Heart right ventricle (tissue), 16 donors: ENCODE data around the gene SFXN5. TPM values are rescaled to one million over a fixed set of nuclear protein-coding genes. Genes with fewer than 3 reads are reported as not detected.

Experiments used
- ATAC-seq, 8 donors: fragments of 200-7000 bp; cut with Tn5 transposase; one replicate each; pipeline ENCODE4 v1.9.1; 2020; ENCODE audit warnings: mild to moderate bottlenecking in 8 of 8, moderate library complexity in 8 of 8, moderate number of reproducible peaks in 1 of 8
- DNase-seq, 2 donors: peaks; one replicate each; pipeline ENCODE4 v3.0.0-alpha.2; 2020
- H3K27ac ChIP-seq, 10 donors: fragments of 200-600 bp; sonication (generic) in 2 of 10; one replicate each; pipeline versions ENCODE4 v1.5.0 to v1.8.0; 2020 to 2022; ENCODE audit warnings: mild to moderate bottlenecking in 3 of 10
- H3K27me3 ChIP-seq, 7 donors: fragments of 200-600 bp; one replicate each; pipeline ENCODE4 v1.8.0; 2021 to 2022; ENCODE audit warnings: mild to moderate bottlenecking in 2 of 7
- H3K36me3 ChIP-seq, 9 donors: fragments of 200-600 bp; sonication (generic) in 1 of 9; one replicate each; pipeline versions ENCODE4 v1.5.0 to v1.8.0; 2020 to 2022; ENCODE audit warnings: mild to moderate bottlenecking in 2 of 9
- H3K4me1 ChIP-seq, 9 donors: fragments of 200-600 bp; sonication (generic) in 1 of 9; one replicate each; pipeline versions ENCODE4 v1.5.0 to v1.8.0; 2020 to 2022; ENCODE audit warnings: mild to moderate bottlenecking in 4 of 9
- H3K4me3 ChIP-seq, 10 donors: fragments of 200-600 bp; sonication (generic) in 2 of 10; one replicate each; pipeline versions ENCODE4 v1.5.0 to v1.8.0; 2020 to 2022; ENCODE audit warnings: mild to moderate bottlenecking in 7 of 10, moderate library complexity in 2 of 10
- H3K9me3 ChIP-seq, 11 donors: fragments of 200-600 bp in 10 of 11; sonication (generic) in 2 of 11; one replicate each; pipeline versions ENCODE4 v1.5.0 to v1.8.0; 2013 to 2022; ENCODE audit warnings: mild to moderate bottlenecking in 2 of 11, control low read depth in 1 of 11, moderate library complexity in 1 of 11
- CTCF ChIP-seq, 9 donors: fragments of 200-600 bp; sonication (generic) in 2 of 9; IDR thresholded peaks; one replicate each; pipeline versions ENCODE4 v1.5.0 to v1.8.0; 2021 to 2022; ENCODE audit warnings: antibody characterized with exemption in 9 of 9, mild to moderate bottlenecking in 5 of 9, moderate library complexity in 1 of 9
- WGBS, 2 donors: extraction: QIAGEN DNeasy Blood & Tissue Kit; methylation state at CpG; one replicate each; pipeline ENCODE4 v1.1.7; 2013; ENCODE audit warnings: inconsistent platforms in 1 of 2; 5-methylcytosine and 5-hydroxymethylcytosine counted together
- intact Hi-C, 10 donors: fragments of 100-400 bp; cut with DNase I; formaldehyde crosslinking; loops; one replicate each; pipeline versions ENCODE4 v1.11.1 to v1.14.2; 2022
- polyA plus RNA-seq, 2 donors: library from polyadenylated mRNA; stranded (reverse); fragments of 200-250 nt; gene quantifications; one replicate each; pipeline ENCODE4 v1.2.3, GENCODE V29; 2013
- total RNA-seq, 10 donors: library from RNA; stranded (reverse); fragmentation: NEBNext Ultra II Directional in 3 of 10; extraction: Animal tissue kit (Norgen Biotek cat#: 25700) in 3 of 10; gene quantifications; one replicate each; pipeline versions ENCODE4 v1.2.1 to v1.2.4, GENCODE V29; 2021 to 2023
- donor health status: Arrhythmogenic right ventricular cardiomyopathy.
- donor health status: ischemic (EF 13 %, LVEDD 7.1; RV severe dilation, severe dysfunction).
- donor health status: healthy with polysubstance abuse.
- donor health status: DM: no; HTN: yes; CAD: no.
- donor health status: DM: no; HTN: no; CAD: no.
- donor health status: ischemic (EF 25% LVEDD 6.9; RV normal size, moderate dysfunction).
- donor health status: ischemic (EF 25% LVEDD 5.7; RV mildly dilated, moderate dysfunction).
- donor health status: healthy.
- donor health status: DM: yes; HTN: yes; CAD: no.
- donor health status: Ischemic cardiomyopathy.
- donor health status: ischemic (EF 35%, LVEDD 5.7; RV mildly dilated, moderate dysfunction).
- donor health status: nonischemic (EF 11% LVEDD 7.7; RV severe dilation, severe dysfunction).
- donor health status: DM: yes; HTN: yes; CAD: no.
- donor health status: PGD.
- donor health status: ischemic (EF 29% LVEDD 5.4; RV normal size, mild dysfunction).
- donor health status: nonischemic (EF 23%, LVEDD 6.1; RV moderate dilation, normal function).

SFXN5 gene
- total and polyA plus RNA-seq, 12 donors: 4.4 to 11.8 (median 9.7) TPM

- ATAC-seq (no peak), DNase-seq (no peak)
- peaks cover 0 to 36% (median 0%) of the 10 kb centered on the region in 9 donors for H3K36me3 ChIP-seq
- intact Hi-C loops: loop anchor here in 6 of 10 donors (5.0 to 10.0 kb wide), 5 partner anchors 38 to 182 kb away; partner anchors contain the start of gene RAB11FIP5 (in 1 of the 6)
- TF ChIP-seq CTCF (IDR thresholded peaks at IDR 0.05): no peak
- H3K27ac ChIP-seq: no peak overlapping the region
- H3K4me3 ChIP-seq: no peak overlapping the region
- 87 to 88% methylated on average over 13 of the region's 13 CpGs for WGBS, 2 donors
- H3K4me1 ChIP-seq: peaks cover 6 to 34% (median 19%) of the 10 kb centered on the region in 9 donors
- H3K27me3 ChIP-seq: no peaks in the 10 kb centered on the region
- no peaks in the 10 kb centered on the region for H3K9me3 ChIP-seq
Measured at GRCh38 chr2:73074110-73075069, 2.9 kb upstream of the SFXN5 start.

- Histone ChIP-seq H3K36me3 (peaks cover 0 to 26% (median 0%) of the 10 kb centered on the region in 9 donors), H3K4me1 (peaks cover 10 to 44% (median 25%) of the 10 kb centered on the region in 9 donors), H3K27me3 (no peaks in the 10 kb centered on the region), H3K9me3 (no peaks in the 10 kb centered on the region), H3K4me3 (peak overlapping the region in 9 of 10 donors; percentile 69 to 98 (median 94)), H3K27ac (peak overlapping the region in 8 of 10 donors; percentile 91 to 99 (median 94))
- intact Hi-C loops: loop anchor here in 5 of 10 donors (5.0 to 10.0 kb wide), 4 partner anchors 40 to 178 kb away; partner anchors contain the start of gene RAB11FIP5 (in 1 of the 5)
- no peak for DNase-seq
- WGBS, 2 donors: 96% methylated on average over 1 of the region's 1 CpG
- TF ChIP-seq CTCF (IDR thresholded peaks at IDR 0.05): no peak
- ATAC-seq: no peak
Measured at GRCh38 chr2:73072416-73072815, 904 bp upstream of the SFXN5 start.

GRCh38 chr2:73072129-73072395 lies 550 bp upstream of the SFXN5 start:
- peak in 4 of 8 donors; percentile 11 to 36 (median 26) for ATAC-seq
- intact Hi-C loops: loop anchor here in 5 of 10 donors (5.0 to 10.0 kb wide), 4 partner anchors 40 to 177 kb away; partner anchors contain the start of gene RAB11FIP5 (in 1 of the 5)
- Histone ChIP-seq H3K27me3 (no peaks in the 10 kb centered on the region), H3K4me1 (peaks cover 10 to 44% (median 25%) of the 10 kb centered on the region in 9 donors), H3K9me3 (no peaks in the 10 kb centered on the region), H3K4me3 (peak overlapping the region; percentile 69 to 98 (median 94)), H3K27ac (peak overlapping the region; percentile 79 to 99 (median 93)), H3K36me3 (peaks cover 0 to 26% (median 0%) of the 10 kb centered on the region in 9 donors)
- DNase-seq: no peak
- WGBS, 2 donors: 13 to 18% methylated on average over 11 of the region's 11 CpGs
- no peak for TF ChIP-seq CTCF (IDR thresholded peaks at IDR 0.05)

GRCh38 chr2:73070643-73071359 lies 711 bp downstream of the SFXN5 start:
- TF ChIP-seq CTCF (IDR thresholded peaks at IDR 0.05): no peak
- ATAC-seq (peak; percentile 4 to 40 (median 18)), DNase-seq (peak; percentile 37 to 46)
- H3K27ac ChIP-seq: peak overlapping the region; percentile 79 to 99 (median 93)
- peaks cover 0 to 24% (median 0%) of the 10 kb centered on the region in 9 donors for H3K36me3 ChIP-seq
- peak overlapping the region; percentile 69 to 98 (median 94) for H3K4me3 ChIP-seq
- intact Hi-C loops: loop anchor here in 6 of 10 donors (2.0 to 10.0 kb wide), 5 partner anchors 42 to 176 kb away; partner anchors contain the start of gene RAB11FIP5 (in 1 of the 6)
- H3K9me3 ChIP-seq: no peaks in the 10 kb centered on the region
- H3K4me1 ChIP-seq: peaks cover 10 to 40% (median 25%) of the 10 kb centered on the region in 9 donors
- 0% methylated on average over 82 to 83 of the region's 83 CpGs for WGBS, 2 donors
- H3K27me3 ChIP-seq: no peaks in the 10 kb centered on the region
